NCI-H345 (cell line): ENCODE measurements around the gene FYB2.
A peak's percentile ranks its signal among the peaks of the same experiment; 100 is the strongest.
"Not testable (repeated sequence)": the region's sequence is repeated elsewhere in the genome, so short reads cannot be mapped to it uniquely, and the experiment has no call there.

ENCODE experiments used
- DNase-seq: peaks from one replicate; lab custom pipeline; 2025; lab: John Stamatoyannopoulos, UW

FYB2 gene

DNA sequence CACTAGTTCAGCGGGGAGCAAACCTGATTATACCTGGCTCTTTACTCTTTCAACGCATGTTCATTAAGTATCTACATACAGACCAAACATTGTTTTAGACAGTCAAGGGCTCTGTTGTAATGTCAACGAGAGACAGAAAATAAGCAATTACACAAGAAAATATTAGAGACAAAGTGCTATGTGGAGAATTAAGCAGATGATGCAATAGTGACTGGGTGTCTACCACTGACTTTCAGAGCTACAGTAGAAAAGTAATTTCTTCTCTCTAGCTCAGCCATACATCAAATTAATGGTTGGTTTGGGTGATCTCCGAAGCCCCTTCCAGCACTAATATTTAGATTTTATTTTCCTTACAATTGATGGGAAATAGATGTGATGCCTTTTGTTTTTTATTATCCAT lies 23.3 kb downstream of the FYB2 start:
- DNase-seq = no peak

DNA sequence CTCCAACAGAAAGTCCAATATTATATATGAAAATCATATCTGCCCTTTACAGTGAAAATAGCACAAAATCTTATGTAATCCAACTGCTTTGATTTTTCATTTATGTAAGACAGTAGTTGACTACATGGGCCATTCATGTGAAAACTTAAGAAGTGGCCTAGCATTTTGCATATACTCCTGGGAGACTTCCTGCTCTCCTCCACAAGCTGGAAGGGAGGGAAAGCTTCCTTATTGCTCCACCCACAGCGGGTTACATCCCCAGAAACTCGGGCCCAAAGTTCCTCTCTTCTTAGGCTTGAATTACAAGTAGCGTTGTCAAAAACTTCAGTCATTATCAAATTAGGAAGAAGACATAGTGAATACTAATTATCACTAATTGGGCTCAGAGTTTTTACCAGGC lies 29.2 kb downstream of the FYB2 start:
- DNase-seq = no peak

DNA sequence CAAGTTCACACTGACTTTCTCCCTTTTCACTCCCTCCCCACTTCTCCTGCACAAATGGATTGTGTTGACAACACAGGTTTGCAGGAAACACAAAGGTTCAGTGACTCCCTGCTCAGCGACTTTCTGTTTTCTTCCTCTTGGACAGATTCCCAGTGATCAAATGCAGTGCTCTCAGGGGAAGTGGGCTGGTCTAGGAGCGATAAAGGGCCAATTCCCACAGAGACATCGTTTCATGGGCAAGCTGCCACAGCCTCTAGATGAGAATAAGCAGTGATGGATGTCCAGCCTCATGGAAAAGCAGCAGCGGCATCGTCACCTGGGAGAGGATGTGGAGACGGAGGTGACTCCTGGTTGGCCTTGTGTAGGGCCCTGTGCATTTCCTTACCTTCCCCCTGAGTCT lies 30.6 kb downstream of the FYB2 start:
- peak; percentile 92 for DNase-seq

DNA sequence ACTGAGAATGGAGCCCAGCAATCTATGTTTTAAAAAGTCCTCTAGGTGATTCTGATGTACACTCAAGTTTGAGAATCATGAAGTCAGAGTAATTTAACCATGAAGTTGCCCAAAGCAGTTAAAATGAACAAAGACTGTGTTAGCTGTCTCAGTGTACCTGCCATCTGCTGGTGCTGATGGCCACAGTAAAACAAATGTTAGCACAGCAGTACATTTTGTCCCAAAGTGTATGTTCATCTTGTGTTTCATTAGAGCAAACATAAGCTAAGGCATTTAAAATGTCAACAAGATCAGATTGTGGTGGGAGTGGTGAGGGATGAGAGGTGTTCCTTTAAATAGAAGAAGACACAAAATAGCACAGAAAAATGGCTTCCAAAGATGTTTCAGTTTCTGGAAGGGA lies 31.1 kb downstream of the FYB2 start:
- peak; percentile 46 for DNase-seq

GRCh38 chr1:56787330-56787729 lies 31.9 kb downstream of the FYB2 start:
- no peak for DNase-seq

DNA sequence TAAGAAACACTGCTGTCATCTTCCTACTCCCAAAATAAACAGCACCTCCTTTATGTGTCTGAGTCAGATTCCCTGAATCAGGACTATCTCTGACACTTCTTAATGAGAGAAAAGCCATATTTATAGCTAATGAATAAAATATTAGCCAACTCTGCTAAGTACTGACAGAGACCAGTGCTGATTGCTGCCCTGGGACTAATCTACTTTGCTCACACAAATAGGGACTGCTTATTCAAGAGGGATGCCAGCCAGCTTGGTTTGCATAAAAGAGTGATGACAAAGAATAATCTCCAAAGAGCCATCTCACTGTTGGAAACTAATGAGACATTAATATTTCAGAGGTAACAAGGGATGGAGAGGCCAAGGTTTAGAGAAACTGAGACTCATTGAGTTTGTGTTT lies 36.4 kb downstream of the FYB2 start:
- DNase-seq = no peak

- no peak for DNase-seq
Measured at GRCh38 chr1:56780826-56781225, 38.4 kb downstream of the FYB2 start.

- DNase-seq = peak; percentile 8
Measured at GRCh38 chr1:56780128-56780750, 39.0 kb downstream of the FYB2 start.

GRCh38 chr1:56777972-56778371 lies 41.2 kb downstream of the FYB2 start:
- DNase-seq = no peak

DNA sequence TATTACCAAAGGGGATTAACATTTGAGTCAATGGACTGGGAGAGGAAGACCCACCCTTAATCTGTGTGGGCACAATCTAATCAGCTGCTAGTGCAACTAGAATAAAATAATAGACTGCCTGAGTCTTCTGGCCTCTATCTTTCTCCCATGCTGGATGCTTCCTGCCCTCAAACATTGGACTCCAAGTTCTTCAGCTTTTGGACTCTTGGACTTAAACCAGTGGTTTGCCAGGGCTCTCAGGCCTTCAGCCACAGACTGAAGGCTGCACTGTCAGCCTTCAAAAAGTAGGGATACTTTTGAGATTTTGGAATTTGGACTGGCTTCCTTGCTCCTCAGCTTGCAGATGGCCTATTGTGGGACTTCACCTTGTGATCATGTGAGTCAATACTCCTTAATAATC lies 44.5 kb downstream of the FYB2 start:
- not testable (repeated sequence) for DNase-seq

- no peak for DNase-seq
Measured at GRCh38 chr1:56774067-56774609, 45.1 kb downstream of the FYB2 start.

GRCh38 chr1:56773341-56774066 lies 45.7 kb downstream of the FYB2 start:
- DNase-seq = no peak

GRCh38 chr1:56771717-56772116 lies 47.5 kb downstream of the FYB2 start:
- DNase-seq = no peak

- no peak for DNase-seq
Measured at GRCh38 chr1:56758794-56759193, 60.4 kb downstream of the FYB2 start.

- peak; percentile 67 for DNase-seq
Measured at GRCh38 chr1:56758135-56758534, 61.1 kb downstream of the FYB2 start.

DNA sequence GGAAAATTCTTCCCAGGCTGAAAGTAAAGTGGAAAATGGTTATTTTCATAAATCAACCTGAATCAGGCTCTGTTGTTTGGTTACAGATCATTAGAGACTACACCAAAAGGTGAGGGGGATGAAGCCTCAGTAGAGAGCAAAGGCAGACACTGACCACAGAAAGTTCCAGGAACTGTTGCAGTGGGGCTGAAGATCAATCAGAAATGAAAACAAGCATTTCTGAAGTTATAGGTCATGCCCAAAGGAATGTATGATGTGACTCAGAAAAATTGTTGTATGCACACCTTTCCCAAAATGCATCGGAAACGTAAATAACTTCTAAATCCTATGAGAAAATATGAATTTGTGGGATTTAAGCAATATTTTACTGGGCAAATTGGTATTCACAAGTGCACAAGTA lies 63.3 kb downstream of the FYB2 start:
- DNase-seq = no peak

DNA sequence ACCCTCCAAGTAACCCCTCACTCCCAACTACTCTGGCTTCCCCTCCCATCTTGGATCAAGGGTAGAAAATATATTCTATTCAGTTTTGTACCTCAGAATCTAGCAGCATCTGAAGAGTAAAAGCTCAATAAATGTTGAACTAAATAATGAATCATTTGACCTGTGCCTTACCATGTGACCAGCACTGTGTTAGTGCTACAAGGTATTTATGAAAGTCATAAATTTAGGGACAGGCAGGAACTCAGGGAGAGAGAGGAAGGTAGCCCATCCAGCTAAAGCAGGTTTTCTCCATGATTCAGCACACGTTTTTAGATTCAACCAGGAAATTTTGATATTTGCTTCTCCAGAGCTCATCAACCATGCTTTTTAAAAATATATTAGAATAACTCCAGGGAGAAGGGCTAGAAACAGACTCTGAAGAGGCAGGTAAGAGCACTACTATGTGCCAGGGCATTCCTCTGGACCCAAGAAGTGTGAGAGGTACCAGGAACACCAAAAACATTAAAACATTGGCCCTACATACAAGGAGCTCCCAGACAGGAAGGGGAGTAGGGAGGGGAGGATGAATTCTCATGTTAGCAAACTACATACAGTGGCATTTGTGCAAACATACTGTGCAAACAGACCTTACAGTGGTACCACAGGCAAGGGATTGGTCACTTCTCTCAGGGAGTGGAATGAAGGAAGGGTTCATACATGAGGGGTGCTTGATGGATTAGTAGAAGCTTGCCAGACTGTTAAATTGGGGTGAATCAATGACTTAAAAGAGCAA lies 64.3 kb downstream of the FYB2 start:
- no peak for DNase-seq

GRCh38 chr1:56745231-56745630 lies 74.0 kb downstream of the FYB2 start:
- no peak for DNase-seq

DNA sequence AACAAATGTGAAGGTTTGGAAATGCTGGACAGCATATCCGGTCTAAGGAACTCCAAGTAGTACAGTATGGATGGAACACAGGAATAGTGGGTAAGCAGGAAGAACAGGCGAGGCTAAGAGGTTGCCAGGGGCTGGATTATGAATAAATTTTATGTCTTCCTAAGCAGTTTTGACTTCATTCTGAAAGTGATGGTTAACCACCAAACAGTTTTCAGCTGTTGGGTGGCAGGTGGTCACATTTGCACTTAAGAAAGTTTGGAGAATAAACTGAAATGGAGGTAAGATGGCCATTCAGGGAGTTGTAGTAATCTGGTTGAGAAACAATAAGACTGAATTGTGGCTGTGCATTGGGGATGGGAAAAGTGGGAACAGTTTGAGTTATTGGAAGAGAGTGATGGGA lies 90.2 kb downstream of the FYB2 start:
- no peak for DNase-seq

DNA sequence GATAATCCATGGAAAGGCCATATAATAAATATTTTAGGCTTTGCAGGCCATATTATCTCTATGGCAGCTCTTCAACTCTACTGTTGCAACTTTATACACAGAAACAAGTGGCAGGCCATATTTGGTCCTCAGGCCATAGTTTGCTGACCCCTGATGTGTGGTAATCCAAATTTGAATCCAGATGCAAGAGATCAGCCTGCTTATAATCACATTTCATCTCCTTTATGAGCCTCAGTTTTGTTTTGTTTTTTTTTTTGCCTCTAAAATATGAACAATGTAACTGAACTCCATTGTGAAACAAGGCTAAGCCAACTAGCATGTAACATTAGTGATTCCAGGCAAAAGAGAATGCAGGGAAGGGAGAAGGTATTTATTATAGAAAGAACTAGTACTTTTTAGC lies 92.5 kb downstream of the FYB2 start:
- DNase-seq = no peak

- no peak for DNase-seq
Measured at GRCh38 chr1:56719171-56719570, 100.0 kb downstream of the FYB2 start.

- no peak for DNase-seq
Measured at GRCh38 chr1:56715156-56715555, 104.0 kb downstream of the FYB2 start.

GRCh38 chr1:56713112-56713511 lies 106.1 kb downstream of the FYB2 start:
- no peak for DNase-seq
